Astrocyte (in vitro differentiated cells and primary cell): Measurements from ENCODE around the gene PLEKHF1. TPM values are rescaled to one million over a fixed set of nuclear protein-coding genes. Genes with fewer than 3 reads are reported as not detected.
A peak's percentile ranks its signal among the peaks of the same experiment; 100 is the strongest.

Source experiments
- DNase-seq: peaks from one replicate; pipeline ENCODE4 v3.0.0-alpha.2; 2010; ENCODE audit warnings: low read depth
- FAIRE-seq: peaks from 2 replicates; lab custom pipeline; 2011; peaks lifted over from hg19 to GRCh38; lab: Jason Lieb, UNC
- H2AFZ ChIP-seq: 2 replicates; pipeline ENCODE4 v1.6.0; 2012; ENCODE audit warnings: low read depth, low read length, inconsistent platforms
- H3K27ac ChIP-seq: 2 replicates; pipeline ENCODE4 v1.5.1; 2011; ENCODE audit warnings: low read depth, low read length, inconsistent platforms
- H3K27me3 ChIP-seq: 2 replicates; pipeline ENCODE4 v1.6.0; 2011; ENCODE audit warnings: low read length, inconsistent platforms; ENCODE audit not compliant: insufficient read depth
- H3K36me3 ChIP-seq: 2 replicates; pipeline ENCODE4 v1.5.1; 2011; ENCODE audit warnings: low read length, inconsistent platforms; ENCODE audit not compliant: insufficient read depth
- H3K4me1 ChIP-seq: 2 replicates; pipeline ENCODE4 v1.5.1; 2011; ENCODE audit warnings: low read length, inconsistent platforms; ENCODE audit not compliant: insufficient read depth
- H3K4me2 ChIP-seq: 2 replicates; pipeline ENCODE4 v1.6.0; 2012; ENCODE audit warnings: low read length, inconsistent platforms
- H3K4me3 ChIP-seq: 2 replicates; pipeline ENCODE4 v1.5.1; 2011; ENCODE audit warnings: low read depth, mild to moderate bottlenecking, low read length, inconsistent platforms; ENCODE audit not compliant: insufficient read depth
- H3K79me2 ChIP-seq: 2 replicates; pipeline ENCODE4 v1.6.0; 2012; ENCODE audit warnings: mild to moderate bottlenecking, low read length, inconsistent platforms; ENCODE audit not compliant: insufficient read depth
- H3K9ac ChIP-seq: 2 replicates; pipeline ENCODE4 v1.6.0; 2012; ENCODE audit warnings: mild to moderate bottlenecking, low read length, inconsistent platforms
- H3K9me3 ChIP-seq: 2 replicates; pipeline ENCODE4 v1.5.1; 2012; ENCODE audit warnings: low read depth, mild to moderate bottlenecking, low read length, inconsistent platforms; ENCODE audit not compliant: insufficient read depth
- H4K20me1 ChIP-seq: 2 replicates; pipeline ENCODE4 v1.6.0; 2012; ENCODE audit warnings: low read length, inconsistent platforms; ENCODE audit not compliant: insufficient read depth
- H3K27ac Mint-ChIP-seq: one replicate; pipeline ENCODE4 v1.8.0; 2021; ENCODE audit warnings: mild to moderate bottlenecking, mixed read lengths; ENCODE audit not compliant: unreplicated experiment
- H3K27me3 Mint-ChIP-seq: one replicate; pipeline ENCODE4 v1.8.0; 2021; ENCODE audit warnings: low read depth, mixed read lengths; ENCODE audit not compliant: unreplicated experiment
- H3K36me3 Mint-ChIP-seq: one replicate; pipeline ENCODE4 v1.8.0; 2021; ENCODE audit warnings: low read depth, mixed read lengths; ENCODE audit not compliant: unreplicated experiment
- H3K4me1 Mint-ChIP-seq: one replicate; pipeline ENCODE4 v1.8.0; 2021; ENCODE audit warnings: low read depth, mixed read lengths; ENCODE audit not compliant: unreplicated experiment
- H3K4me3 Mint-ChIP-seq: one replicate; pipeline ENCODE4 v1.8.0; 2021; ENCODE audit warnings: mild to moderate bottlenecking, moderate library complexity, mixed read lengths; ENCODE audit not compliant: unreplicated experiment
- H3K9me3 Mint-ChIP-seq: one replicate; pipeline ENCODE4 v1.8.0; 2021; ENCODE audit warnings: mild to moderate bottlenecking, mixed read lengths; ENCODE audit not compliant: unreplicated experiment
- CTCF ChIP-seq: IDR thresholded peaks from 2 replicates; pipeline ENCODE4 v1.5.1; 2011; ENCODE audit warnings: low read depth, mild to moderate bottlenecking, inconsistent platforms, low read length, moderate library complexity; ENCODE audit not compliant: insufficient read depth
- EZH2 ChIP-seq: IDR thresholded peaks from 2 replicates; pipeline ENCODE4 v1.6.1; 2012; ENCODE audit warnings: mild to moderate bottlenecking, low read length, inconsistent platforms; ENCODE audit not compliant: insufficient read depth
- total RNA-seq: library from RNA; stranded (reverse); gene quantifications from 2 replicates; pipeline ENCODE4 v1.2.1, GENCODE V29; 2021

PLEKHF1 gene
- total RNA-seq, 1 donor from 2014 or later: 13.1 TPM

GRCh38 chr19:29694669-29695627 is 29.7 kb downstream of the PLEKHF1 start:
- Histone ChIP-seq H3K79me2 (no peaks in the 10 kb centered on the region), H3K36me3 (no peaks in the 10 kb centered on the region), H3K27ac (no peak overlapping the region), H3K9ac (no peak overlapping the region), H3K4me3 (no peak overlapping the region), H4K20me1 (peaks cover 18% of the 10 kb centered on the region), H2AFZ (no peak overlapping the region), H3K9me3 (peaks cover 6% of the 10 kb centered on the region), H3K27me3 (no peaks in the 10 kb centered on the region), H3K4me2 (no peak overlapping the region), H3K4me1 (no peaks in the 10 kb centered on the region)
- peak; percentile 31 for DNase-seq
- Mint-ChIP-seq H3K36me3 (no peaks in the 10 kb centered on the region), H3K4me1 (no peaks in the 10 kb centered on the region), H3K27me3 (no peaks in the 10 kb centered on the region), H3K27ac (no peak overlapping the region), H3K9me3 (no peaks in the 10 kb centered on the region), H3K4me3 (no peak overlapping the region)
- TF ChIP-seq CTCF: peak; percentile 63
- no peak for TF ChIP-seq EZH2
- FAIRE-seq: no peak

GRCh38 chr19:29695765-29696564 is 30.7 kb downstream of the PLEKHF1 start:
- no peaks in the 10 kb centered on the region for H3K36me3 ChIP-seq
- no peak overlapping the region for H3K9ac ChIP-seq
- H3K4me1 Mint-ChIP-seq: no peaks in the 10 kb centered on the region
- H3K36me3 Mint-ChIP-seq: no peaks in the 10 kb centered on the region
- H3K27ac Mint-ChIP-seq: no peak overlapping the region
- H3K9me3 Mint-ChIP-seq: no peaks in the 10 kb centered on the region
- TF ChIP-seq EZH2: no peak
- TF ChIP-seq CTCF: no peak
- H2AFZ ChIP-seq: no peak overlapping the region
- no peaks in the 10 kb centered on the region for H3K9me3 ChIP-seq
- H4K20me1 ChIP-seq: peaks cover 27% of the 10 kb centered on the region
- H3K27me3 Mint-ChIP-seq: no peaks in the 10 kb centered on the region
- no peaks in the 10 kb centered on the region for H3K4me1 ChIP-seq
- H3K4me2 ChIP-seq: no peak overlapping the region
- FAIRE-seq (no peak), DNase-seq (no peak)
- H3K27me3 ChIP-seq: no peaks in the 10 kb centered on the region
- H3K79me2 ChIP-seq: no peaks in the 10 kb centered on the region
- no peak overlapping the region for H3K4me3 ChIP-seq
- no peak overlapping the region for H3K4me3 Mint-ChIP-seq
- no peak overlapping the region for H3K27ac ChIP-seq
